GM21526 (cell line): Measurements from ENCODE around the gene PRPSAP1.
"Not testable (repeated sequence)": the region's sequence is repeated elsewhere in the genome, so short reads cannot be mapped to it uniquely, and the experiment has no call there.

Source experiments
- ATAC-seq: cut with Tn5 transposase; IDR thresholded peaks from one replicate; pipeline ENCODE4 v1.9.1; 2021; ENCODE audit warnings: moderate library complexity; ENCODE audit not compliant: unreplicated experiment, low FRiP score

PRPSAP1 gene

DNA sequence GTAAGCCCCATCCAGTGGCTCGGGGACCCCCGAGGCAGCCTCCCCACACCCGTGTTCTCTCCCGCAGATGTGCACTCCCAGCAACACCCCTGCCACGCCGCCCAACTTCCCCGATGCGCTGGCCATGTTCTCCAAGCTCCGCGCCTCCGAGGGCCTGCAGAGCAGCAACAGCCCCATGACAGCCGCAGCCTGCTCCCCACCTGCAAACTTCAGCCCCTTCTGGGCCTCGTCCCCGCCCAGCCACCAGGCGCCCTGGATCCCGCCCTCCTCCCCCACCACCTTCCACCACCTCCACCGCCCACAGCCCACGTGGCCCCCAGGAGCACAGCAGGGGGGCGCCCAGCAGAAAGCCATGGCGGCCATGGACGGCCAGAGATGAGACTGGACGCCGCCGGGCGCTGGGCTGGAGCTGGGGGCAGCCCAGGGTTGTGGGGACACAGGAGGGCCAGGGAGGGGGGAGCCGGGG lies 83.6 kb downstream of the PRPSAP1 start:
- no peak for ATAC-seq

GRCh38 chr17:76268991-76269981 lies 84.4 kb downstream of the PRPSAP1 start:
- no peak for ATAC-seq

- no peak for ATAC-seq
Measured at GRCh38 chr17:76268015-76268749, 85.5 kb downstream of the PRPSAP1 start.

DNA sequence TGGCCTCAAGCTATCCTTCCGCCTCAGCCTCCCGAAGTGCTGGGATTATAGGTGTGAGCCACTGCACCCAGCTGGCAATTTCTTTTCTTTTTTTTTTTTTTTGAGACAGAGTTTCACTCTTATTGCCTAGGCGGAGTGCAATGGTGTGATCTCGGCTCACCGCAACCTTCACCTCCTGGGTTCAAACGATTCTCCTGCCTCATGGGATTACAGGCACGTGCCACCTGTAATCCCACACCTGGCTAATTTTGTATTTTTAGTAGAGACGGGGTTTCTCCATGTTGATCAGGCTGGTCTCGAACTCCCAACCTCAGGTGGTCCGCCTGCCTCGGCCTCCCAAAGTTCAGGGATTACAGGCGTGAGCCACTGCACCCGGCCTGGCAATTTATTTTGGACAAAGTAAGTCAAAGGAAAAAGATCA lies 86.1 kb downstream of the PRPSAP1 start:
- not testable (repeated sequence) for ATAC-seq

- ATAC-seq = no peak
Measured at GRCh38 chr17:76267051-76267576, 86.6 kb downstream of the PRPSAP1 start.

- no peak for ATAC-seq
Measured at GRCh38 chr17:76266244-76266938, 87.3 kb downstream of the PRPSAP1 start.

GRCh38 chr17:76265624-76266243 lies 88.0 kb downstream of the PRPSAP1 start:
- ATAC-seq = no peak

- peak; percentile 65 for ATAC-seq
Measured at GRCh38 chr17:76264755-76265623, 88.7 kb downstream of the PRPSAP1 start, which contains the start of gene UBALD2. TSS of gene UBALD2 (plus strand) at chr17:76265348. CDS start at chr17:76265506, 158 bp downstream.

DNA sequence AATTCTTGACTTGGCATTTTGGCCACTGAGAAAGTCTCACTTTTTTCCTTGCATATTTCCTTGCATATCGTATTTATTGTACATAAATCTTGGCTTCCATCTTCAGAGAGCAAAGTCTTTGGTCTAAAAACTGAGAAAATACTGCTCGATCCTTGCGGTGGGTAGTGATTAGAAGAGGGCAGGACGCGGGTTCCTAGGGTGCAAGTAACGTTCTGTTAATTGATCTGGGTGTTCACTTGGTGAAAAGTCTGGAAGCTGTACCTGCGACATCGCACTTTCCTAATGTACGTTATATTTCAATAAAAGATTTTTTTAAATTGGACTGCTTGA lies 89.3 kb downstream of the PRPSAP1 start:
- no peak for ATAC-seq

- ATAC-seq = no peak
Measured at GRCh38 chr17:76263896-76264295, 89.8 kb downstream of the PRPSAP1 start.

GRCh38 chr17:76262732-76263344 lies 90.9 kb downstream of the PRPSAP1 start:
- no peak for ATAC-seq

DNA sequence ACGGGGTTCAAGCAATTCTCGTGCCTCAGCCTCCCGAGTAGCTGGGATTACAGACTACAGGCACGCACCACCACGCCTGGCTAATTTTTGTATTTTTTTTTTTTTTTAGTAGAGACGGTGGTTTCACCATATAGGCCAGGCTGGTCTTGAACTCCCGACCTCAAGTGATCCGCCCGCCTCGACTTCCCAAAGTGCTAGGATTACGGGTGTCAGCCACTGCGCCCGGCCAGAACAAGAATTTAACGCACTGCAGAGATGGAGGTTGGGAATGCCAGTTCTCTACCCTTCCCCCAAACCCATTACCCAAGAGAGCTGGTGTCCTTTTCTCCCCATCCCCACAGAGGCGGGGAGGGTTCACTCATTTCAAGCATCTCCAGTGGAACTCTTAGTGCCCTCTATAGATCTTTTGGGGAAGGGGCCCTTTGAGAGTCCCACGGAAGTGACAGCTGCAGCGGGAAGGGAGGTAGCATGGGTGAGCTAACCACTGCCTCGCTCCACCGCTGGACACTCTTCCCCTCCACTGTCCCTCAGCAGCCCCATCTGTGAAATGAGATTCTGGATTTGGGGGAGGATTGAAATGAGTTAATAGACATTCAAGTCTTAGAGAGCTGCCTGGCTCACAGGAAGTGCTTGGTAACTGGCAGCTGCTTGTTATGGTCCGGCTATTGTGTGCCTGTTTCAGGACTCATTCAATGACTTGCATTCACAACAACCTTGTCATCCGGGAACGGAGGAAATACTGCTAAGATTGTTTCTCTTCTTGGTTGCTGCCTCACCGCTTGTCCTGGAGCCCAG lies 92.1 kb downstream of the PRPSAP1 start:
- ATAC-seq = no peak

DNA sequence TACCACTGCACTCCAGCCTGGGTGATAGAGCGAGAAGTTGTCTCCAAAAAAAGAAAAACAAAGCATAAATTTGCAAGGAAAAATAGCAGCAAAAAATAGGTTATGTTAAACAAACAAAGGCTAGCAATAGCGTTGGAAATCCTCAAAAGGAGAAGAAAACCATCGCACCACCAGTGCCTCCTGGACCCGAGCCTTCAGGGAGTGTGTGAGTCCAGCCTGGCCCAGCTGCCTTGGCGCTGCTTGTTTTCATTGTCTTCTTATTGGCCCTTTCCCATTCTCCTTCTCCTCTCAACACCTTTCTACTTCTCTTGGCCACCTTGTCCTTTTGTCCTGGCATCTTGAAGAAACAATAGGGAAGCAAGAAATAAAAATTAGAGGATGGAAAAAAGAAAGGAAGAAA lies 93.0 kb downstream of the PRPSAP1 start:
- ATAC-seq = no peak

- ATAC-seq = no peak
Measured at GRCh38 chr17:76260220-76260619, 93.5 kb downstream of the PRPSAP1 start.
